PFSK-1 (cell line): Measurements from ENCODE around the gene LEAP2.

Source experiments
- FOXP2 ChIP-seq: optimal IDR thresholded peaks from 2 replicates; pipeline ENCODE3; 2011; ENCODE audit warnings: borderline replicate concordance, control low read depth, inconsistent platforms; ENCODE audit not compliant: insufficient read depth; ENCODE audit errors: extremely low read length, extremely low read depth
- POLR2AphosphoS5 ChIP-seq: IDR thresholded peaks from 2 replicates; pipeline ENCODE4 v1.6.1; 2012; ENCODE audit warnings: low read depth, mild to moderate bottlenecking, control low read depth, low read length, moderate library complexity
- SIN3A ChIP-seq: IDR thresholded peaks from 2 replicates; pipeline ENCODE4 v1.6.1; 2012; ENCODE audit warnings: mild to moderate bottlenecking, low read length, moderate library complexity, borderline replicate concordance; ENCODE audit not compliant: insufficient read depth
- TAF1 ChIP-seq: IDR thresholded peaks from 2 replicates; pipeline ENCODE4 v1.6.1; 2012; ENCODE audit warnings: low read length, control low read depth, borderline replicate concordance; ENCODE audit not compliant: insufficient read depth
- TF ChIP-seq, protein P1 (sequence below), 2 experiments: IDR thresholded peaks; 2 replicates each; pipeline versions ENCODE4 v1.6.1 to v1.8.0; 2011 to 2012; ENCODE audit warnings: low read depth in 2 of 2, low read length in 2 of 2, control low read depth in 1 of 2, inconsistent platforms in 1 of 2, mild to moderate bottlenecking in 1 of 2, moderate library complexity in 1 of 2; ENCODE audit not compliant: insufficient read depth in 1 of 2

LEAP2 gene

DNA sequence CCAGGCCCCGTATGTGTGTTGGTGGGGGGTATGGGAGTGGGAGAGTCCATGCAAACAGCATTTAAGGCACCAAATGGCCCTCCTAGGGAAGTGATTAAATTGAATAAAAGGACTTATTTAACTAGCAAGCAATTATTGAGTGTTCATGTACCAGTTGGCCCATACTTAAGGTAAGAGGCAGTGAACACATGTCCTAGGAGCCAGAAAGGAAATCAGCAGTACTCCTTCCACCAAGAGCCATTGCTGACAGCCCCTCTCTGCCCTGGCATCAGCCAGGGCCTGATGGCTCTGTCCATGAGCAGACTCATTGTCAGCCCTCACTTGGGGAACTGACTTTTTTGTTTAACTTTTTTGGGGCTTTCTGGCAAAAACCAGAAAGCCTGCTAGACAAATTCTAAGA is 32.6 kb upstream of the LEAP2 start:
- TF ChIP-seq SIN3A (no peak), TAF1 (no peak), POLR2AphosphoS5 (no peak), FOXP2 (no peak)
- TF ChIP-seq, protein P1, sequence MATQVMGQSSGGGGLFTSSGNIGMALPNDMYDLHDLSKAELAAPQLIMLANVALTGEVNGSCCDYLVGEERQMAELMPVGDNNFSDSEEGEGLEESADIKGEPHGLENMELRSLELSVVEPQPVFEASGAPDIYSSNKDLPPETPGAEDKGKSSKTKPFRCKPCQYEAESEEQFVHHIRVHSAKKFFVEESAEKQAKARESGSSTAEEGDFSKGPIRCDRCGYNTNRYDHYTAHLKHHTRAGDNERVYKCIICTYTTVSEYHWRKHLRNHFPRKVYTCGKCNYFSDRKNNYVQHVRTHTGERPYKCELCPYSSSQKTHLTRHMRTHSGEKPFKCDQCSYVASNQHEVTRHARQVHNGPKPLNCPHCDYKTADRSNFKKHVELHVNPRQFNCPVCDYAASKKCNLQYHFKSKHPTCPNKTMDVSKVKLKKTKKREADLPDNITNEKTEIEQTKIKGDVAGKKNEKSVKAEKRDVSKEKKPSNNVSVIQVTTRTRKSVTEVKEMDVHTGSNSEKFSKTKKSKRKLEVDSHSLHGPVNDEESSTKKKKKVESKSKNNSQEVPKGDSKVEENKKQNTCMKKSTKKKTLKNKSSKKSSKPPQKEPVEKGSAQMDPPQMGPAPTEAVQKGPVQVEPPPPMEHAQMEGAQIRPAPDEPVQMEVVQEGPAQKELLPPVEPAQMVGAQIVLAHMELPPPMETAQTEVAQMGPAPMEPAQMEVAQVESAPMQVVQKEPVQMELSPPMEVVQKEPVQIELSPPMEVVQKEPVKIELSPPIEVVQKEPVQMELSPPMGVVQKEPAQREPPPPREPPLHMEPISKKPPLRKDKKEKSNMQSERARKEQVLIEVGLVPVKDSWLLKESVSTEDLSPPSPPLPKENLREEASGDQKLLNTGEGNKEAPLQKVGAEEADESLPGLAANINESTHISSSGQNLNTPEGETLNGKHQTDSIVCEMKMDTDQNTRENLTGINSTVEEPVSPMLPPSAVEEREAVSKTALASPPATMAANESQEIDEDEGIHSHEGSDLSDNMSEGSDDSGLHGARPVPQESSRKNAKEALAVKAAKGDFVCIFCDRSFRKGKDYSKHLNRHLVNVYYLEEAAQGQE (IDR thresholded peaks at IDR 0.05; ENCODE audit: insufficient read depth in 1 of 2, low read depth in 2 of 2, low read length in 2 of 2), result no peak

DNA sequence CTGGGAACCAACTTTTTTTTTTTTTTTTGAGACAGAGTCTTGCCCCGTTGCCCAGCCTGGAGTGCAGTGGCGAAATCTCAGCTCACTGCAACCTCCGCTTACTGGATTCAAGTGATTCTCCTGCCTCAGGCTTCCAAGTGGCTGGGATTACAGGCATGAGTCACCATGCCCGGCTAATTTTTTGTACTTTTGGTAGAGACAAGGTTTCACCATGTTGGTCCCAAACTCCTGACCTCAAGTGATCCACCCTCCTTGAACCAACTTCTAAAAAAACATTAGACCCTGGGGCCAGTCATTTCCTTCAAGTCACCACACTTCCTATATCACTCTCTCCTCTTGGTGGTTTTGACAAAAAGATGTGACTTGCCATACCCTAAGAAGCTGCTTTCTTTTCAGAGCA is 32.2 kb upstream of the LEAP2 start:
- TF ChIP-seq SIN3A (no peak), POLR2AphosphoS5 (no peak), FOXP2 (no peak), TAF1 (no peak)
- TF ChIP-seq, protein P1 (IDR thresholded peaks at IDR 0.05; ENCODE audit: insufficient read depth in 1 of 2, low read depth in 2 of 2, low read length in 2 of 2), result no peak

DNA sequence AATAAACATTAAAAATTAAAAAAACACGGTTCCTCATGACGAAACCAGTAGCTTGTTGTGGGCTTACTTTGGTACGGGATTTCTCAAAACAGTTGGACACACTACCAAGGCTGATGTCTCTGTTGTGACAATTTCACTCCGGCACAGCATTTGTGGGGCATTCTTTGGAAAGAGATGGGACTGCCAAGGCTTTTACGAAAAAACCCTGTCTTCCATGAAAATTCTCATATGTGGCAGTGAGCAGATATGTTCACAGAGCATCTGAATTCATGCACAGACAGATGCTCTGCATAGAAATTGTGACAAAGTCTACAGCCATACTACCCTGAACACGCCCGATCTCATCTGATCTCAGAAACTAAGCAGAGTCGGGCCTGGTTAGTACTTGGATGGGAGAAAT is 25.2 kb upstream of the LEAP2 start:
- no peak for TF ChIP-seq FOXP2
- TF ChIP-seq, protein P1 (IDR thresholded peaks at IDR 0.05; ENCODE audit: insufficient read depth in 1 of 2, low read depth in 2 of 2, low read length in 2 of 2), result no peak
- TF ChIP-seq TAF1, result no peak
- no peak for TF ChIP-seq SIN3A
- no peak for TF ChIP-seq POLR2AphosphoS5

- TF ChIP-seq, protein P1 (IDR thresholded peaks at IDR 0.05; ENCODE audit: insufficient read depth in 1 of 2, low read depth in 2 of 2, low read length in 2 of 2), result no peak
- TF ChIP-seq SIN3A, result no peak
- no peak for TF ChIP-seq FOXP2
Observed at GRCh38 chr5:132849347-132849746, 24.1 kb upstream of the LEAP2 start.

DNA sequence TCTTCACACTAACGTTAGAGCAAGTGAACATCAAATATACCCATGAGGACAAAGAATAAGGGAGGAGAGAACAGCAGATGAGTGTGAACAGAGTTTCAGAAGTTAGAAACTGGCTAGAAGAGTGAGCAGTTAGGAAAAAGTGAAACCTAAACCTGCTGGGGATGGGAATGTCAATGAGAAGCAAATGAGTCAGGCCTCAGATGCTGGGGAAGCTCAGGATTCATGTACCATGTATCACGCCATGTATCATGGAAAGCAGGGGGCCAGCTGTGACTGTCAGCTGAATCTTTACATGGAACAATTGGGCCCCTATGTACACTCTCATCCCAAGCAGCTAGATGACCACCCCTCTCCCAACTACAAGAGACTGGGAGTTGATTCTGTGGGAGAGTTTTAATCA is 23.4 kb upstream of the LEAP2 start:
- TF ChIP-seq, protein P1 (IDR thresholded peaks at IDR 0.05; ENCODE audit: insufficient read depth in 1 of 2, low read depth in 2 of 2, low read length in 2 of 2), result no peak
- TF ChIP-seq SIN3A (no peak), TAF1 (no peak), POLR2AphosphoS5 (no peak), FOXP2 (no peak)
